ENCODE measurements around the gene STAT4.
"Not testable (repeated sequence)": the region's sequence is repeated elsewhere in the genome, so short reads cannot be mapped to it uniquely, and the experiment has no call there.

STAT4 gene

GRCh38 chr2:190996947-190997346, 153.8 kb downstream of the STAT4 start:
- Histone ChIP-seq H3K79me1 (ENCODE audit: low read depth, low read length) (no peaks in the 10 kb centered on the region), H2BK5ac (ENCODE audit: low read length) (no peak overlapping the region), H3K23ac (ENCODE audit: low read depth, low read length, poor library complexity) (no peak overlapping the region), H3K9ac (ENCODE audit: low read depth, low read length, poor library complexity) (no peak overlapping the region), H4K91ac (ENCODE audit: low read depth, low read length, poor library complexity) (no peak overlapping the region), H3K4ac (ENCODE audit: low read length) (no peak overlapping the region), H3K36me3 (replicated peaks in 1 of 2; ENCODE audit: control insufficient read depth in 2 of 2, insufficient read depth in 2 of 2, low read length in 2 of 2) (peaks cover 24 to 97% of the 10 kb centered on the region in 2 donors), H2AK5ac (ENCODE audit: low read depth, low read length) (no peak overlapping the region), H4K8ac (ENCODE audit: low read depth, low read length) (no peak overlapping the region), H3K4me1 (ENCODE audit: control insufficient read depth in 2 of 2, insufficient read depth in 1 of 2, low read depth in 1 of 2, low read length in 2 of 2) (no peaks in the 10 kb centered on the region), H3K4me2 (ENCODE audit: insufficient read depth, low read length, poor library complexity, severe bottlenecking) (no peak overlapping the region), H2BK15ac (ENCODE audit: low read length) (no peak overlapping the region), H2AFZ (ENCODE audit: low read length) (no peak overlapping the region), H3K18ac (ENCODE audit: low read length) (no peak overlapping the region), H3K27me3 (ENCODE audit: control insufficient read depth in 3 of 3, insufficient read depth in 3 of 3, low read depth in 1 of 3, low read length in 3 of 3) (no peaks in the 10 kb centered on the region), H3K4me3 (ENCODE audit: low read length in 2 of 2) (no peak overlapping the region), H2BK12ac (ENCODE audit: low read length) (no peak overlapping the region), H3K27ac (replicated peaks; ENCODE audit: low read length) (no peak overlapping the region), H2BK120ac (ENCODE audit: low read depth, low read length) (no peak overlapping the region), H3K9me3 (replicated peaks in 1 of 2; ENCODE audit: control insufficient read depth in 2 of 2, insufficient read depth in 1 of 2, low read depth in 1 of 2, low read length in 2 of 2) (no peaks in the 10 kb centered on the region), H3K14ac (ENCODE audit: low read length) (no peak overlapping the region)
- DNase-seq (ENCODE audit: low spot score) = no peak
- WGBS, 2 donors (ENCODE audit: extremely low coverage in 2 of 2, insufficient read length in 2 of 2, insufficient replicate concordance in 1 of 2) = no CpG with 5 or more reads among the region's 5 CpGs

- peaks cover 24 to 97% of the 10 kb centered on the region in 2 donors for H3K36me3 ChIP-seq (replicated peaks in 1 of 2; ENCODE audit: control insufficient read depth in 2 of 2, insufficient read depth in 2 of 2, low read length in 2 of 2)
- H3K14ac ChIP-seq (ENCODE audit: low read length) = no peak overlapping the region
- no peaks in the 10 kb centered on the region for H3K9me3 ChIP-seq (replicated peaks in 1 of 2; ENCODE audit: control insufficient read depth in 2 of 2, insufficient read depth in 1 of 2, low read depth in 1 of 2, low read length in 2 of 2)
- no peak overlapping the region for H3K23ac ChIP-seq (ENCODE audit: low read depth, low read length, poor library complexity)
- no peak overlapping the region for H3K18ac ChIP-seq (ENCODE audit: low read length)
- no peak overlapping the region for H3K9ac ChIP-seq (ENCODE audit: low read depth, low read length, poor library complexity)
- H2AFZ ChIP-seq (ENCODE audit: low read length) = no peak overlapping the region
- H3K4ac ChIP-seq (ENCODE audit: low read length) = no peak overlapping the region
- H3K4me3 ChIP-seq (ENCODE audit: low read length in 2 of 2) = no peak overlapping the region
- no CpG with 5 or more reads among the region's 5 CpGs for WGBS, 2 donors (ENCODE audit: extremely low coverage in 2 of 2, insufficient read length in 2 of 2, insufficient replicate concordance in 1 of 2)
- no peaks in the 10 kb centered on the region for H3K4me1 ChIP-seq (ENCODE audit: control insufficient read depth in 2 of 2, insufficient read depth in 1 of 2, low read depth in 1 of 2, low read length in 2 of 2)
- no peak overlapping the region for H2AK5ac ChIP-seq (ENCODE audit: low read depth, low read length)
- no peak overlapping the region for H3K4me2 ChIP-seq (ENCODE audit: insufficient read depth, low read length, poor library complexity, severe bottlenecking)
- no peak overlapping the region for H4K8ac ChIP-seq (ENCODE audit: low read depth, low read length)
- no peak overlapping the region for H2BK120ac ChIP-seq (ENCODE audit: low read depth, low read length)
- H2BK15ac ChIP-seq (ENCODE audit: low read length) = no peak overlapping the region
- H2BK5ac ChIP-seq (ENCODE audit: low read length) = no peak overlapping the region
- DNase-seq (ENCODE audit: low spot score) = peak; percentile 30
- no peaks in the 10 kb centered on the region for H3K27me3 ChIP-seq (ENCODE audit: control insufficient read depth in 3 of 3, insufficient read depth in 3 of 3, low read depth in 1 of 3, low read length in 3 of 3)
- H3K79me1 ChIP-seq (ENCODE audit: low read depth, low read length) = no peaks in the 10 kb centered on the region
- no peak overlapping the region for H4K91ac ChIP-seq (ENCODE audit: low read depth, low read length, poor library complexity)
- H2BK12ac ChIP-seq (ENCODE audit: low read length) = no peak overlapping the region
- no peak overlapping the region for H3K27ac ChIP-seq (replicated peaks; ENCODE audit: low read length)
Observed at GRCh38 chr2:190996338-190996946, 154.4 kb downstream of the STAT4 start.

- H2BK120ac ChIP-seq (ENCODE audit: low read depth, low read length); H2BK5ac ChIP-seq (ENCODE audit: low read length); H4K8ac ChIP-seq (ENCODE audit: low read depth, low read length); H3K4me1 ChIP-seq (ENCODE audit: control insufficient read depth in 2 of 2, insufficient read depth in 1 of 2, low read depth in 1 of 2, low read length in 2 of 2); H2AK5ac ChIP-seq (ENCODE audit: low read depth, low read length); H3K9me3 ChIP-seq (replicated peaks in 1 of 2; ENCODE audit: control insufficient read depth in 2 of 2, insufficient read depth in 1 of 2, low read depth in 1 of 2, low read length in 2 of 2); H3K27ac ChIP-seq (replicated peaks; ENCODE audit: low read length); H4K91ac ChIP-seq (ENCODE audit: low read depth, low read length, poor library complexity); H3K14ac ChIP-seq (ENCODE audit: low read length); DNase-seq (ENCODE audit: low spot score); H3K4ac ChIP-seq (ENCODE audit: low read length); H3K18ac ChIP-seq (ENCODE audit: low read length); H2BK12ac ChIP-seq (ENCODE audit: low read length); H3K27me3 ChIP-seq (ENCODE audit: control insufficient read depth in 3 of 3, insufficient read depth in 3 of 3, low read depth in 1 of 3, low read length in 3 of 3); H3K4me3 ChIP-seq (ENCODE audit: low read length in 2 of 2); H3K79me1 ChIP-seq (ENCODE audit: low read depth, low read length); H3K9ac ChIP-seq (ENCODE audit: low read depth, low read length, poor library complexity); H2AFZ ChIP-seq (ENCODE audit: low read length); H2BK15ac ChIP-seq (ENCODE audit: low read length); H3K4me2 ChIP-seq (ENCODE audit: insufficient read depth, low read length, poor library complexity, severe bottlenecking); H3K23ac ChIP-seq (ENCODE audit: low read depth, low read length, poor library complexity): not testable (repeated sequence)
- WGBS, 2 donors (ENCODE audit: extremely low coverage in 2 of 2, insufficient read length in 2 of 2, insufficient replicate concordance in 1 of 2) = no CpG with 5 or more reads among the region's 3 CpGs
- peaks cover 27 to 97% of the 10 kb centered on the region in 2 donors for H3K36me3 ChIP-seq (replicated peaks in 1 of 2; ENCODE audit: control insufficient read depth in 2 of 2, insufficient read depth in 2 of 2, low read length in 2 of 2)
Observed at GRCh38 chr2:190995315-190995714, 155.5 kb downstream of the STAT4 start.

GRCh38 chr2:190994148-190994547, 156.6 kb downstream of the STAT4 start:
- Histone ChIP-seq H2AK5ac (ENCODE audit: low read depth, low read length) (no peak overlapping the region), H3K36me3 (replicated peaks in 1 of 2; ENCODE audit: control insufficient read depth in 2 of 2, insufficient read depth in 2 of 2, low read length in 2 of 2) (peaks cover 31 to 97% of the 10 kb centered on the region in 2 donors)

More at GRCh38 chr2:190994148-190994547, 156.6 kb downstream of the STAT4 start:
- Histone ChIP-seq H3K18ac (ENCODE audit: low read length) (no peak overlapping the region), H3K79me1 (ENCODE audit: low read depth, low read length) (no peaks in the 10 kb centered on the region), H3K4me2 (ENCODE audit: insufficient read depth, low read length, poor library complexity, severe bottlenecking) (no peak overlapping the region), H3K4me1 (ENCODE audit: control insufficient read depth in 2 of 2, insufficient read depth in 1 of 2, low read depth in 1 of 2, low read length in 2 of 2) (no peaks in the 10 kb centered on the region), H3K9me3 (replicated peaks in 1 of 2; ENCODE audit: control insufficient read depth in 2 of 2, insufficient read depth in 1 of 2, low read depth in 1 of 2, low read length in 2 of 2) (no peaks in the 10 kb centered on the region), H2BK5ac (ENCODE audit: low read length) (no peak overlapping the region), H3K23ac (ENCODE audit: low read depth, low read length, poor library complexity) (no peak overlapping the region), H3K4me3 (ENCODE audit: low read length in 2 of 2) (no peak overlapping the region), H3K27me3 (ENCODE audit: control insufficient read depth in 3 of 3, insufficient read depth in 3 of 3, low read depth in 1 of 3, low read length in 3 of 3) (no peaks in the 10 kb centered on the region), H3K14ac (ENCODE audit: low read length) (no peak overlapping the region), H4K8ac (ENCODE audit: low read depth, low read length) (no peak overlapping the region), H2AFZ (ENCODE audit: low read length) (no peak overlapping the region), H2BK15ac (ENCODE audit: low read length) (no peak overlapping the region), H3K9ac (ENCODE audit: low read depth, low read length, poor library complexity) (no peak overlapping the region), H3K4ac (ENCODE audit: low read length) (no peak overlapping the region), H3K27ac (replicated peaks; ENCODE audit: low read length) (no peak overlapping the region), H2BK12ac (ENCODE audit: low read length) (no peak overlapping the region), H4K91ac (ENCODE audit: low read depth, low read length, poor library complexity) (no peak overlapping the region), H2BK120ac (ENCODE audit: low read depth, low read length) (no peak overlapping the region)
- WGBS, 2 donors (ENCODE audit: extremely low coverage in 2 of 2, insufficient read length in 2 of 2, insufficient replicate concordance in 1 of 2) = no CpG with 5 or more reads among the region's 7 CpGs
- no peak for DNase-seq (ENCODE audit: low spot score)

All from neuronal stem cell (in vitro differentiated cells).